ENCODE results near the gene CHRNA3.

CHRNA3 gene

DNA sequence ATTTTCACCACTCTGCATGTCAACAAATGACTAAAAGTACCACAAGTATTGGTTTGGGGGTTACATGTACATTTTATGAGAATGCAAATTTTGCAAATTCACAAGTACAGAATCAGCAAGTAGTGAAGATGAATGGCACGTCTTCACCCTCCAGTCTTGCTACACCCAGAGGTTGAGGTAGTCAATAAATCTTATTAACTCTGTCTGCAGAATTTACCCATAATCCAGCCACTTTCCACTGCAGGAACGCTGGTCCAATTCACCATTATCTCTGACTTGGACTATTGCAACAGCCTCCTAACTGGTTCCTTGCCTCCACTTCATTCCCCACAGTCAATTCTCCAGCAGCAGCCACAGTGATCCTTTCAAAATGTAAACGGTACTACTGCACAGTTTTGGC is 70.0 kb downstream of the CHRNA3 start:
- no peak for DNase-seq

DNA sequence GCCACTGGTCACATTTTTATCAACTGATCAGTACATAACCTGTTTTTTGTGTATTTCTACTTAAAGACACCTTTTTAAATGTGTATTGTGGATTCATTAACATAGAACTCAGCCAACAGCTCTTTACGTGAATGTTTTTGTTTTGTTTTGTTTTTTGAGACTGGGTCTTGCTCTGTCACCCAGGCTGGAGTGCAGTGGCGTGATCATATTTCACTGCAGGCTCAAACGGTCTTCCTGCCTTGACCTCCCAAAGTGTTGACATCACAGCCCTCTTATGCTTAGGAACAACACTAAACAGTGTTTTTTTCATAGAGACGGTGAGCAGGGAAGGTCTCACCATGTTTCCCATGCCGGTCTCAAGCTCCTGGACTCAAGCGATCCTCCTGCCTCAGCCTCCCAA is 70.6 kb downstream of the CHRNA3 start:
- DNase-seq = no peak

Measured in NCI-H510A (cell line).